Endodermal cell (in vitro differentiated cells): Measurements from ENCODE around the gene CENPF. TPM values are rescaled to one million over a fixed set of nuclear protein-coding genes. Genes with fewer than 3 reads are reported as not detected.

Experiments
- DNase-seq: peaks from one replicate; pipeline ENCODE4 v3.0.0-alpha.2; 2017
- H3K27ac ChIP-seq: 2 replicates; pipeline ENCODE4 v1.5.1; 2013; ENCODE audit warnings: mild to moderate bottlenecking, low read depth, low read length, moderate library complexity
- H3K27me3 ChIP-seq: 2 replicates; pipeline ENCODE4 v1.6.1; 2013; ENCODE audit warnings: mild to moderate bottlenecking, low read length, moderate library complexity; ENCODE audit not compliant: insufficient read depth, control insufficient read depth, poor library complexity, severe bottlenecking
- H3K36me3 ChIP-seq: 2 replicates; pipeline ENCODE4 v1.7.0; 2013; ENCODE audit warnings: mild to moderate bottlenecking, low read length, moderate library complexity; ENCODE audit not compliant: control insufficient read depth, insufficient read depth
- H3K4me1 ChIP-seq: one replicate; pipeline ENCODE4 v1.7.0; 2013; ENCODE audit warnings: low read length; ENCODE audit not compliant: control insufficient read depth, insufficient read depth
- H3K4me3 ChIP-seq: 2 replicates; pipeline ENCODE4 v1.5.1; 2013; ENCODE audit warnings: mild to moderate bottlenecking, low read length, moderate library complexity
- H3K9ac ChIP-seq: 2 replicates; pipeline ENCODE4 v1.6.1; 2013; ENCODE audit warnings: mild to moderate bottlenecking, low read length, moderate library complexity; ENCODE audit not compliant: poor library complexity, severe bottlenecking; ENCODE audit errors: extremely low read depth
- H3K9me3 ChIP-seq: 2 replicates; pipeline ENCODE4 v1.6.1; 2013; ENCODE audit warnings: mild to moderate bottlenecking, low read length, moderate library complexity; ENCODE audit not compliant: control insufficient read depth
- H3K27ac Mint-ChIP-seq: 2 replicates; pipeline ENCODE4 v1.8.0; 2020; ENCODE audit warnings: mixed read lengths
- H3K27me3 Mint-ChIP-seq: 2 replicates; pipeline ENCODE4 v1.8.0; 2021; ENCODE audit warnings: mild to moderate bottlenecking, mixed read lengths; ENCODE audit not compliant: insufficient read depth
- H3K36me3 Mint-ChIP-seq: 2 replicates; pipeline ENCODE4 v1.8.0; 2020; ENCODE audit warnings: low read depth, mixed read lengths
- H3K4me1 Mint-ChIP-seq: 2 replicates; pipeline ENCODE4 v1.8.0; 2020; ENCODE audit warnings: mixed read lengths
- H3K4me3 Mint-ChIP-seq: 2 replicates; pipeline ENCODE4 v1.8.0; 2020; ENCODE audit warnings: mild to moderate bottlenecking, moderate library complexity, mixed read lengths
- H3K9me3 Mint-ChIP-seq: 2 replicates; pipeline ENCODE4 v1.8.0; 2020; ENCODE audit warnings: mild to moderate bottlenecking, mixed read lengths
- CTCF ChIP-seq: fragments of 200-600 bp; sonication (generic); conservative IDR thresholded peaks from 2 replicates; pipeline ENCODE4 v1.5.0; 2021; ENCODE audit warnings: antibody characterized with exemption, mild to moderate bottlenecking
- WGBS, 2 experiments: methylation state at CpG; one replicate each; pipeline versions ENCODE4 v1.1.5 to v1.1.7; 2013; ENCODE audit warnings: missing lambda C conversion rate in 2 of 2, mixed read lengths in 1 of 2; ENCODE audit not compliant: insufficient coverage in 1 of 2, insufficient read length in 1 of 2; 5-methylcytosine and 5-hydroxymethylcytosine counted together
- total RNA-seq, 2 donors: library from RNA; stranded (reverse); fragmentation: NEBNext Ultra II Directional in 1 of 2; extraction: Animal tissue kit (Norgen Biotek cat#: 25700) in 1 of 2; gene quantifications; 2 replicates in 1 of 2; 3 replicates in 1 of 2; pipeline ENCODE4 v1.2.1, GENCODE V29; 2021

CENPF gene
- total RNA-seq, 2 donors from 2014 or later = 77.2 to 87.2 TPM

- peaks cover 73% of the 10 kb centered on the region for H3K27me3 ChIP-seq
- no peak for DNase-seq
- no peaks in the 10 kb centered on the region for H3K9me3 ChIP-seq
- H3K9ac ChIP-seq = no peak overlapping the region
- H3K4me3 ChIP-seq = no peak overlapping the region
- no peak for TF ChIP-seq CTCF
- no peaks in the 10 kb centered on the region for H3K9me3 Mint-ChIP-seq
- H3K36me3 ChIP-seq = no peaks in the 10 kb centered on the region
- H3K4me1 Mint-ChIP-seq = peaks cover 8% of the 10 kb centered on the region
- H3K4me3 Mint-ChIP-seq = no peak overlapping the region
- no peak overlapping the region for H3K27ac Mint-ChIP-seq
- no peak overlapping the region for H3K27ac ChIP-seq
- no peaks in the 10 kb centered on the region for H3K36me3 Mint-ChIP-seq
- WGBS, 2 experiments = 96 to 100% methylated on average over 2 of the region's 2 CpGs
- peaks cover 3% of the 10 kb centered on the region for H3K4me1 ChIP-seq
- peaks cover 40% of the 10 kb centered on the region for H3K27me3 Mint-ChIP-seq
These were observed 35.5 kb upstream of the CENPF start for GRCh38 chr1:214567481-214567980.

GRCh38 chr1:214568328-214568727, 34.7 kb upstream of the CENPF start:
- 90 to 93% methylated on average over 4 of the region's 4 CpGs for WGBS, 2 experiments
- Mint-ChIP-seq H3K27ac (no peak overlapping the region), H3K4me3 (no peak overlapping the region), H3K9me3 (no peaks in the 10 kb centered on the region), H3K4me1 (peaks cover 8% of the 10 kb centered on the region), H3K36me3 (no peaks in the 10 kb centered on the region), H3K27me3 (peaks cover 48% of the 10 kb centered on the region)
- Histone ChIP-seq H3K27me3 (peaks cover 81% of the 10 kb centered on the region), H3K27ac (no peak overlapping the region), H3K36me3 (no peaks in the 10 kb centered on the region), H3K4me1 (peaks cover 3% of the 10 kb centered on the region), H3K9me3 (no peaks in the 10 kb centered on the region), H3K4me3 (no peak overlapping the region), H3K9ac (no peak overlapping the region)
- no peak for DNase-seq
- TF ChIP-seq CTCF = no peak

- 93 to 97% methylated on average over 2 of the region's 2 CpGs for WGBS, 2 experiments
- Histone ChIP-seq H3K4me1 (peaks cover 3% of the 10 kb centered on the region), H3K36me3 (no peaks in the 10 kb centered on the region), H3K27ac (no peak overlapping the region), H3K27me3 (peaks cover 92% of the 10 kb centered on the region), H3K9ac (no peak overlapping the region), H3K4me3 (no peak overlapping the region), H3K9me3 (peaks cover 1% of the 10 kb centered on the region)
- no peak for DNase-seq
- Mint-ChIP-seq H3K9me3 (peaks cover 2% of the 10 kb centered on the region), H3K4me1 (peaks cover 8% of the 10 kb centered on the region), H3K27me3 (peaks cover 52% of the 10 kb centered on the region), H3K27ac (no peak overlapping the region), H3K36me3 (no peaks in the 10 kb centered on the region), H3K4me3 (no peak overlapping the region)
- no peak for TF ChIP-seq CTCF
These were observed 33.5 kb upstream of the CENPF start for GRCh38 chr1:214569357-214570004.
